Measurements from ENCODE around the gene LEO1. TPM values are rescaled to one million over a fixed set of nuclear protein-coding genes. Genes with fewer than 3 reads are reported as not detected.

Gene LEO1
- total and polyA plus RNA-seq, 2 of the 13 experiments (the other 11 are each of a cell fraction or from before 2014, with no cell fraction given) = 17.0 to 60.3 TPM

DNA sequence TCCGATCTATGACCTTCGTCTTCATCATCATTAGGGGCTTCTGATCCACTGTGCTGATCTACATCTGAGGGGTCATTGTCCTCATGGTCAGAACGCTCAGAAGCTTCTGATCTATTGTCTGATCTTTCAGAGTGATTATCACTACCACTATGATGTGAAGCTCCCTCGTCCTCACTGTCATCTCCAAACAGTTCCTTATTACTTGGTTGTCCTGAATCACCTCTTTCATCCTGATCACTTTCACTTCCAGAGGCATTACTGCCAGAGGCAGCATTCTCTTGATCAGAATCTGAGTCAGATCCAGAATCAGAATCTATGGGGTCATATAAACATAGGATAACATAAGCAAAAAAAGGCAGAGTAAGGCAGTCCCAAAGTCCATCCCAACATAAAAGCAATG is 5.4 kb downstream of the LEO1 start:
- Histone ChIP-seq H3K27me3 (ENCODE audit: control insufficient read depth in 1 of 2, insufficient read depth in 2 of 2, low read length in 2 of 2) (no peaks in the 10 kb centered on the region; a peak in 1 of 5 replicates), H3K79me2 (ENCODE audit: insufficient read depth, low read length) (peaks cover 73% of the 10 kb centered on the region), H3K9ac (ENCODE audit: insufficient read depth, low read depth, low read length) (no peak overlapping the region), H4K20me1 (ENCODE audit: insufficient read depth, low read length) (peaks cover 21% of the 10 kb centered on the region), H3K4me2 (ENCODE audit: low read depth, low read length) (no peak overlapping the region), H3K27ac (ENCODE audit: extremely low read length, insufficient read depth, low read length) (no peak overlapping the region), H3K9me3 (ENCODE audit: low read length) (no peaks in the 10 kb centered on the region; the same call in 1 of the 2 replicates), H3K36me3 (replicated peaks in 1 of 2; ENCODE audit: control insufficient read depth in 1 of 2, insufficient read depth in 2 of 2, low read length in 2 of 2) (peaks cover 12 to 46% of the 10 kb centered on the region in 2 experiments), H2AFZ (ENCODE audit: low read length) (no peak overlapping the region), H3K4me1 (ENCODE audit: insufficient read depth, low read length) (peaks cover 42% of the 10 kb centered on the region), H3K4me3 (replicated peaks in 1 of 3; ENCODE audit: insufficient read depth in 1 of 3, low read depth in 2 of 3, low read length in 3 of 3) (no peak overlapping the region)
- 90% methylated on average over 4 of the region's 4 CpGs for WGBS (ENCODE audit: low lambda C conversion rate)
- BruUV-seq (replicated peaks) = no TSS peak
- no peak for TF ChIP-seq ZNF276 (CRISPR knock-in tag; IDR thresholded peaks at IDR 0.05; ENCODE audit: low read depth)
- TF ChIP-seq CSRNP1 (CRISPR knock-in tag; IDR thresholded peaks at IDR 0.05) = no peak
- no peak for TF ChIP-seq ZNF350 (CRISPR knock-in tag; IDR thresholded peaks at IDR 0.05; ENCODE audit: borderline replicate concordance, low read depth)
- TF ChIP-seq PRMT3 (CRISPR knock-in tag; IDR thresholded peaks at IDR 0.05; ENCODE audit: borderline replicate concordance, low read depth) = no peak
- TF ChIP-seq, protein P1, sequence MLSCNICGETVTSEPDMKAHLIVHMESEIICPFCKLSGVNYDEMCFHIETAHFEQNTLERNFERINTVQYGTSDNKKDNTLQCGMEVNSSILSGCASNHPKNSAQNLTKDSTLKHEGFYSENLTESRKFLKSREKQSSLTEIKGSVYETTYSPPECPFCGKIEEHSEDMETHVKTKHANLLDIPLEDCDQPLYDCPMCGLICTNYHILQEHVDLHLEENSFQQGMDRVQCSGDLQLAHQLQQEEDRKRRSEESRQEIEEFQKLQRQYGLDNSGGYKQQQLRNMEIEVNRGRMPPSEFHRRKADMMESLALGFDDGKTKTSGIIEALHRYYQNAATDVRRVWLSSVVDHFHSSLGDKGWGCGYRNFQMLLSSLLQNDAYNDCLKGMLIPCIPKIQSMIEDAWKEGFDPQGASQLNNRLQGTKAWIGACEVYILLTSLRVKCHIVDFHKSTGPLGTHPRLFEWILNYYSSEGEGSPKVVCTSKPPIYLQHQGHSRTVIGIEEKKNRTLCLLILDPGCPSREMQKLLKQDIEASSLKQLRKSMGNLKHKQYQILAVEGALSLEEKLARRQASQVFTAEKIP (CRISPR knock-in tag; IDR thresholded peaks at IDR 0.05; ENCODE audit: borderline replicate concordance) = no peak
- TF ChIP-seq ZNF691 (CRISPR knock-in tag; IDR thresholded peaks at IDR 0.05; ENCODE audit: borderline replicate concordance, low read depth) = no peak
- TF ChIP-seq SMARCC2 (IDR thresholded peaks at IDR 0.05) = no peak
- TF ChIP-seq ZXDC (CRISPR knock-in tag; IDR thresholded peaks at IDR 0.05) = no peak
- TF ChIP-seq MTA3 (CRISPR knock-in tag; IDR thresholded peaks at IDR 0.05) = no peak
- TF ChIP-seq RNF2 (conservative IDR thresholded peaks at IDR 0.05; ENCODE audit: low read depth) = no peak
- ChIA-PET POLR2A (interaction anchor here (1.1 kb wide), 1 partner anchor 137 kb away, joined by 3 read pairs; the partner anchor contains the start of gene TMOD3), CTCF (ENCODE audit: low intra/inter-chr PET ratio, low total read pairs) (no interaction called here)
- ATAC-seq (no peak), DNase-seq (ENCODE audit: low spot score) (no peak), FAIRE-seq (no peak)
- in situ Hi-C loops (cut with HindIII; ENCODE audit: extremely low pct_ligation_motif_present, low pct_unique_long_range_greater_than_20kb) (no loop called here), intact Hi-C loops (cut with micrococcal nuclease; ENCODE audit: unreplicated experiment) (no loop called here)

All from HepG2 (cell line).